IPS-NIHi7 (cell line): ENCODE measurements around the gene PPP1R1C.
"Not testable (repeated sequence)": the region's sequence is repeated elsewhere in the genome, so short reads cannot be mapped to it uniquely, and the experiment has no call there.

Source experiments
- DNase-seq: peaks from one replicate; pipeline ENCODE4 v3.0.0; 2012; ENCODE audit warnings: mixed read lengths; ENCODE audit errors: extremely low spot score

The PPP1R1C gene

GRCh38 chr2:181985632-181986205 lies at the start of gene PPP1R1C:
Gene PPP1R1C (plus strand): TSS chr2:181985853. CDS start chr2:181986111, 258 bp downstream.
- DNase-seq = no peak

- no peak for DNase-seq
Observed at GRCh38 chr2:181937473-181937872, 48.2 kb upstream of the PPP1R1C start.

- no peak for DNase-seq
Observed at GRCh38 chr2:181943411-181944124, 42.1 kb upstream of the PPP1R1C start.

- DNase-seq = no peak
Observed at GRCh38 chr2:181944164-181944913, 41.3 kb upstream of the PPP1R1C start.

GRCh38 chr2:181944914-181945291 lies 40.8 kb upstream of the PPP1R1C start:
- no peak for DNase-seq

GRCh38 chr2:181946444-181947127 lies 39.1 kb upstream of the PPP1R1C start:
- no peak for DNase-seq

- no peak for DNase-seq
Observed at GRCh38 chr2:181947273-181947672, 38.4 kb upstream of the PPP1R1C start.

- DNase-seq = no peak
Observed at GRCh38 chr2:181948227-181948626, 37.4 kb upstream of the PPP1R1C start.

- DNase-seq = no peak
Observed at GRCh38 chr2:181949047-181949446, 36.6 kb upstream of the PPP1R1C start.

- DNase-seq = no peak
Observed at GRCh38 chr2:181952404-181953226, 33.0 kb upstream of the PPP1R1C start.

GRCh38 chr2:181953881-181954537 lies 31.6 kb upstream of the PPP1R1C start:
- DNase-seq = peak; percentile 73

GRCh38 chr2:181954538-181954883 lies 31.1 kb upstream of the PPP1R1C start:
- DNase-seq = no peak

- no peak for DNase-seq
Observed at GRCh38 chr2:181955010-181955409, 30.6 kb upstream of the PPP1R1C start.

- not testable (repeated sequence) for DNase-seq
Observed at GRCh38 chr2:181955866-181956265, 29.8 kb upstream of the PPP1R1C start.

GRCh38 chr2:181957668-181958067 lies 28.0 kb upstream of the PPP1R1C start:
- DNase-seq = no peak

- no peak for DNase-seq
Observed at GRCh38 chr2:181958726-181959125, 26.9 kb upstream of the PPP1R1C start.

GRCh38 chr2:181959508-181959907 lies 26.1 kb upstream of the PPP1R1C start:
- DNase-seq = no peak

- not testable (repeated sequence) for DNase-seq
Observed at GRCh38 chr2:181961167-181961566, 24.5 kb upstream of the PPP1R1C start.

- DNase-seq = no peak
Observed at GRCh38 chr2:181962142-181962541, 23.5 kb upstream of the PPP1R1C start.

- no peak for DNase-seq
Observed at GRCh38 chr2:181970160-181970794, 15.4 kb upstream of the PPP1R1C start.
